ENCODE measurements around the gene CLN5.
"Not testable (repeated sequence)": the region's sequence is repeated elsewhere in the genome, so short reads cannot be mapped to it uniquely, and the experiment has no call there.

Gene CLN5

GRCh38 chr13:76975863-76976262 lies 16.0 kb upstream of the CLN5 start:
- no peak for DNase-seq (ENCODE audit: low read depth, low spot score)

GRCh38 chr13:76976490-76976889 lies 15.4 kb upstream of the CLN5 start:
- DNase-seq (ENCODE audit: low read depth, low spot score), result no peak

GRCh38 chr13:76976929-76977328 lies 15.0 kb upstream of the CLN5 start:
- no peak for DNase-seq (ENCODE audit: low read depth, low spot score)

- DNase-seq (ENCODE audit: low read depth, low spot score), result peak; percentile 71
Measured at GRCh38 chr13:76980075-76980718, 11.7 kb upstream of the CLN5 start.

- no peak for DNase-seq (ENCODE audit: low read depth, low spot score)
Measured at GRCh38 chr13:76982061-76982460, 9.8 kb upstream of the CLN5 start.

GRCh38 chr13:76983676-76984075 lies 8.2 kb upstream of the CLN5 start:
- no peak for DNase-seq (ENCODE audit: low read depth, low spot score)

- peak; percentile 59 for DNase-seq (ENCODE audit: low read depth, low spot score)
Measured at GRCh38 chr13:76991432-76991795, 467 bp upstream of the CLN5 start.

GRCh38 chr13:76992548-76993001 lies 694 bp downstream of the CLN5 start:
- no peak for DNase-seq (ENCODE audit: low read depth, low spot score)

GRCh38 chr13:76993021-76993420 lies 1.1 kb downstream of the CLN5 start:
- no peak for DNase-seq (ENCODE audit: low read depth, low spot score)

GRCh38 chr13:76993473-76993872 lies 1.6 kb downstream of the CLN5 start:
- DNase-seq (ENCODE audit: low read depth, low spot score), result no peak

GRCh38 chr13:76994281-76994680 lies 2.4 kb downstream of the CLN5 start:
- DNase-seq (ENCODE audit: low read depth, low spot score), result no peak

- DNase-seq (ENCODE audit: low read depth, low spot score), result no peak
Measured at GRCh38 chr13:77000475-77000874, 8.6 kb downstream of the CLN5 start.

GRCh38 chr13:77001540-77001939 lies 9.7 kb downstream of the CLN5 start:
- DNase-seq (ENCODE audit: low read depth, low spot score), result no peak

GRCh38 chr13:77001963-77002587 lies 10.2 kb downstream of the CLN5 start:
- DNase-seq (ENCODE audit: low read depth, low spot score), result no peak

- no peak for DNase-seq (ENCODE audit: low read depth, low spot score)
Measured at GRCh38 chr13:77002590-77003190, 10.8 kb downstream of the CLN5 start.

GRCh38 chr13:77008337-77008736 lies 16.5 kb downstream of the CLN5 start:
- not testable (repeated sequence) for DNase-seq (ENCODE audit: low read depth, low spot score)

- DNase-seq (ENCODE audit: low read depth, low spot score), result no peak
Measured at GRCh38 chr13:77009011-77009410, 17.1 kb downstream of the CLN5 start.

GRCh38 chr13:77009719-77010118 lies 17.8 kb downstream of the CLN5 start:
- not testable (repeated sequence) for DNase-seq (ENCODE audit: low read depth, low spot score)

GRCh38 chr13:77013853-77014542 lies 22.1 kb downstream of the CLN5 start:
- no peak for DNase-seq (ENCODE audit: low read depth, low spot score)

- DNase-seq (ENCODE audit: low read depth, low spot score), result no peak
Measured at GRCh38 chr13:77014906-77015685, 23.2 kb downstream of the CLN5 start.

GRCh38 chr13:77016251-77016812 lies 24.5 kb downstream of the CLN5 start:
- no peak for DNase-seq (ENCODE audit: low read depth, low spot score)

All from activated CD4-positive, CD25-positive, alpha-beta regulatory T cell treated with anti-CD3 and anti-CD28 coated beads, Interleukin-2, amount 50 U/mL, for 16 hours (primary cell).